ENCODE data around the gene FOXK1. TPM values are rescaled to one million over a fixed set of nuclear protein-coding genes. Genes with fewer than 3 reads are reported as not detected.
A peak's percentile ranks its signal among the peaks of the same experiment; 100 is the strongest.

FOXK1 gene
- 35.6 and 74.5 TPM in 2 replicates for total RNA-seq (2011; cell fraction: chromatin; rRNA removed; ENCODE audit: low replicate concordance)
- 43.2 and 43.6 TPM in 2 replicates for total RNA-seq (2011; cell fraction: nucleolus; rRNA removed)
- total RNA-seq (2011; cell fraction: nucleoplasm; rRNA removed), result 40.0 and 43.0 TPM in 2 replicates
- total RNA-seq (2014; rRNA removed) (17.0 and 19.5 TPM in 2 replicates), total RNA-seq (2014; rRNA removed; fragmentation: Illumina TruSeq; extraction: Trizol) (8.1 and 9.1 TPM in 2 replicates), total RNA-seq (2015; rRNA removed; fragmentation: Illumina TruSeq; extraction: Trizol) (8.5 and 9.1 TPM in 2 replicates), total RNA-seq (2021) (42.2 and 45.5 TPM in 2 replicates), polyA plus RNA-seq (2011; rRNA removed) (2.9 and 4.2 TPM in 2 replicates), polyA plus RNA-seq (2014; fragmentation: Illumina TruSeq; extraction: Trizol) (5.0 and 6.8 TPM in 2 replicates), polyA plus RNA-seq (2014; fragmentation: Nextera tagmentation; extraction: Ambion mirVana) (under 1 TPM; 0.32 to 0.34 TPM), polyA plus RNA-seq (2014; rRNA removed) (11.8 TPM in 2 replicates), polyA minus RNA-seq (2011; rRNA and poly(A)+ RNA removed) (6.7 and 8.7 TPM in 2 replicates), Bru-seq, nascent RNA (percentile 76 among the genes with signal in this experiment), BruChase-seq, experiment 1, labeled RNA remaining after a 2-hour chase (percentile 83 among the genes with signal in this experiment), BruChase-seq, experiment 2, labeled RNA remaining after a 6-hour chase (percentile 82 among the genes with signal in this experiment)
- 3.6 and 6.2 TPM in 2 replicates for polyA plus RNA-seq (2011; cell fraction: cytosol; rRNA removed)
- polyA plus RNA-seq (2011; cell fraction: nucleus; rRNA removed), result 7.9 and 12.0 TPM in 2 replicates
- polyA plus RNA-seq (2012), result 6.4 and 7.3 TPM in 2 replicates
- 21.3 and 27.0 TPM in 2 replicates for polyA minus RNA-seq (2011; cell fraction: cytosol; rRNA and poly(A)+ RNA removed)
- polyA minus RNA-seq (2011; cell fraction: nucleus; rRNA and poly(A)+ RNA removed), result 9.7 and 11.6 TPM in 2 replicates
- long read RNA-seq, experiment 1, full-length matches to known transcripts, result 3 of 75 reads
- long read RNA-seq, experiment 1, partial matches to known transcripts, result 13 of 75 reads
- long read RNA-seq, experiment 1, other reads (novel, unspliced or antisense), result 59 of 75 reads
- long read RNA-seq, experiment 2, full-length matches to known transcripts, result 2 of 12 reads
- long read RNA-seq, experiment 2, partial matches to known transcripts, result 2 of 12 reads
- long read RNA-seq, experiment 2, other reads (novel, unspliced or antisense), result 8 of 12 reads
- long read RNA-seq, experiment 3, partial matches to known transcripts, result 0 of 5 reads
- long read RNA-seq, experiment 3, other reads (novel, unspliced or antisense), result 5 of 5 reads

DNA sequence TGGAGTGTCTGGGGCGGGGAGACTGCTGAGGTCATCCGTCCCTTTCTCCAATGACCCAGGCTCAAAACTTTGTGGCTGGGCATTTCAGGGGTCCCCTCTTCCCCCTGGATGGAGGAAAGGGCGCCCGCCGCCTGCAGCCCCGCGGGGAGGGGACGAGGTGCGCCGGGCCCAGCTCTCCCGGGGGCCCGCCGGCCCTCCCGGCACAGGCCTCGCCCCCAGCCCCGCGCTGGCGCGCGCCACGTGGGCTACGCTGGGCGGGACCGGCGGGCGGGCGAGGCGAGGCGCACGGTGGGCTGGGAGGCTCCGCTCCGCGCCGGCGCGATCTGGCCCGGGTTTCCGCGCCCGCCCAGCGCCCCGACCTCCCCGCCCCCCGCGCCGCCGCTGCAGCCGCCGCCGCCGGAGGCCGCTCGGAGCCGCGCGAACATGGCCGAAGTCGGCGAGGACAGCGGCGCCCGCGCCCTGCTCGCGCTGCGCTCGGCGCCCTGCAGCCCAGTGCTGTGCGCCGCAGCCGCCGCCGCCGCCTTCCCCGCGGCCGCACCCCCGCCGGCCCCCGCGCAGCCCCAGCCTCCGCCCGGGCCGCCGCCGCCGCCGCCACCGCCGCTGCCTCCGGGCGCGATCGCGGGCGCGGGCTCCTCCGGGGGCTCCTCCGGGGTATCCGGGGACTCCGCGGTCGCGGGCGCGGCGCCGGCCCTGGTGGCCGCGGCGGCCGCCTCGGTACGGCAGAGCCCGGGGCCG, at the start of gene FOXK1:
Gene FOXK1, plus strand, starts transcription at position 410 of the 735 bp plus-strand sequence. Its CDS starts 14 bp downstream, at position 424.
- POLR2A ChIA-PET, result interaction anchor here (3.4 kb wide), 1 partner anchor 41 kb away, joined by 21 read pairs; no protein-coding TSS in a partner anchor
- Histone ChIP-seq H3K9me1 (ENCODE audit: control insufficient read depth, insufficient read depth, low read length) (no peaks in the 10 kb centered on the region), H3K27me3 (ENCODE audit: control insufficient read depth in 2 of 2, insufficient read depth in 2 of 2, low read length in 2 of 2) (peaks cover 0 to 10% of the 10 kb centered on the region in 2 experiments; a peak in 1 of 5 replicates), H3K4me1 (replicated peaks in 1 of 2; ENCODE audit: control insufficient read depth in 2 of 2, insufficient read depth in 2 of 2, low read length in 2 of 2) (peaks cover 14 to 38% of the 10 kb centered on the region in 2 experiments; a peak in 4 of 5 replicates), H2AFZ (ENCODE audit: low read depth, low read length) (peak within 1 kb of the TSS; percentile 90), H3K9ac (ENCODE audit: insufficient read depth in 1 of 2, low read depth in 2 of 2, low read length in 2 of 2) (peak within 1 kb of the TSS; percentile 80 to 99), H3K9me3 (replicated peaks; ENCODE audit: control insufficient read depth, insufficient read depth, low read depth, low read length) (no peaks in the 10 kb centered on the region), H3K36me3 (ENCODE audit: control insufficient read depth, insufficient read depth, low read length) (peaks cover 15% of the 10 kb centered on the region; the same call in 2 of the 3 replicates), H4K20me1 (replicated peaks; ENCODE audit: control insufficient read depth, insufficient read depth, low read length) (peaks cover 29% of the 10 kb centered on the region), H3K4me2 (ENCODE audit: insufficient read depth, low read length) (peak within 1 kb of the TSS; percentile 87), H3K79me2 (ENCODE audit: control insufficient read depth, insufficient read depth, low read length) (peaks cover 46% of the 10 kb centered on the region), H3K4me3 (peak within 1 kb of the TSS; percentile 65), H3K27ac (ENCODE audit: extremely low read depth, low read depth, low read length) (peak within 1 kb of the TSS; percentile 78)
- no TSS peak for BruUV-seq (replicated peaks)
- CTCF ChIA-PET (ENCODE audit: low intra/inter-chr PET ratio), result interaction anchor here (1.4 kb wide), 1 partner anchor 41 kb away, joined by 4 read pairs; no protein-coding TSS in a partner anchor
- WGBS (ENCODE audit: insufficient coverage, low coverage, missing lambda C conversion rate), result 1% methylated on average over 42 of the region's 116 CpGs
- intact Hi-C loops (cut with micrococcal nuclease) (loop anchor here (5.0 kb wide), 1 partner anchor 55 kb away; no protein-coding TSS in a partner anchor), in situ Hi-C loops (cut with MboI) (no loop called here)
- DNase-seq (ENCODE audit: extremely low read depth in 1 of 4, low spot score in 3 of 4), result peak; percentile 83 to 90 (median 88)
- no peak for FAIRE-seq
- ATAC-seq, result peak; percentile 72
- peak; percentile 87; the same call in 1 of the 2 replicates for TF ChIP-seq ZBTB7A (IDR thresholded peaks at IDR 0.05; ENCODE audit: borderline replicate concordance, control insufficient read depth, low read depth, low read length)
- TF ChIP-seq GATAD2B (IDR thresholded peaks at IDR 0.05; ENCODE audit: borderline replicate concordance), result peak; percentile 82; the same call in 1 of the 2 replicates
- TF ChIP-seq CREB3L1 (IDR thresholded peaks at IDR 0.05; ENCODE audit: borderline replicate concordance, low read depth), result peak; percentile 87; the same call in 1 of the 2 replicates
- TF ChIP-seq TCF3 (CRISPR knock-in tag; IDR thresholded peaks at IDR 0.05), result no peak
- TF ChIP-seq ZNF592 (IDR thresholded peaks at IDR 0.05), result peak; percentile 86; the same call in 1 of the 2 replicates
- TF ChIP-seq ZFX (CRISPR knock-in tag; IDR thresholded peaks at IDR 0.05), result peak; percentile 19
- peak; percentile 91 for TF ChIP-seq CXXC5 (CRISPR knock-in tag; IDR thresholded peaks at IDR 0.05)
- TF ChIP-seq NFRKB (IDR thresholded peaks at IDR 0.05; ENCODE audit: low read depth), result no peak

All from K562 (cell line).